Measurements from ENCODE around the gene CAPN13.
A peak's percentile ranks its signal among the peaks of the same experiment; 100 is the strongest.
"Not testable (repeated sequence)": the region's sequence is repeated elsewhere in the genome, so short reads cannot be mapped to it uniquely, and the experiment has no call there.

Gene CAPN13

GRCh38 chr2:30710461-30710860, 96.8 kb downstream of the CAPN13 start:
- no peak for DNase-seq (ENCODE audit: low read depth in 1 of 2, low spot score in 1 of 2)
- no peak for TF ChIP-seq JUND (IDR thresholded peaks at IDR 0.05; ENCODE audit: low read depth)
- in situ Hi-C loops (cut with HindIII; ENCODE audit: low pct_unique_long_range_greater_than_20kb, low sequenced_read_pairs): no loop called here

- TF ChIP-seq JUND (IDR thresholded peaks at IDR 0.05; ENCODE audit: low read depth): no peak
- in situ Hi-C loops (cut with HindIII; ENCODE audit: low pct_unique_long_range_greater_than_20kb, low sequenced_read_pairs): no loop called here
- no peak for DNase-seq (ENCODE audit: low read depth in 1 of 2, low spot score in 1 of 2)
Measured at GRCh38 chr2:30710016-30710415, 97.2 kb downstream of the CAPN13 start.

GRCh38 chr2:30709516-30709915, 97.7 kb downstream of the CAPN13 start:
- in situ Hi-C loops (cut with HindIII; ENCODE audit: low pct_unique_long_range_greater_than_20kb, low sequenced_read_pairs): no loop called here
- DNase-seq (ENCODE audit: low read depth in 1 of 2, low spot score in 1 of 2): no peak
- no peak for TF ChIP-seq JUND (IDR thresholded peaks at IDR 0.05; ENCODE audit: low read depth)

- in situ Hi-C loops (cut with HindIII; ENCODE audit: low pct_unique_long_range_greater_than_20kb, low sequenced_read_pairs): no loop called here
- no peak for DNase-seq (ENCODE audit: low read depth in 1 of 2, low spot score in 1 of 2)
- no peak for TF ChIP-seq JUND (IDR thresholded peaks at IDR 0.05; ENCODE audit: low read depth)
Measured at GRCh38 chr2:30708491-30709290, 98.6 kb downstream of the CAPN13 start.

GRCh38 chr2:30707304-30707903, 99.8 kb downstream of the CAPN13 start:
- no peak for TF ChIP-seq JUND (IDR thresholded peaks at IDR 0.05; ENCODE audit: low read depth)
- in situ Hi-C loops (cut with HindIII; ENCODE audit: low pct_unique_long_range_greater_than_20kb, low sequenced_read_pairs): no loop called here

GRCh38 chr2:30706534-30707303, 100.5 kb downstream of the CAPN13 start:
- DNase-seq (ENCODE audit: low read depth in 1 of 2, low spot score in 1 of 2): peak in 1 of 2 experiments; percentile 59
- no peak for TF ChIP-seq JUND (IDR thresholded peaks at IDR 0.05; ENCODE audit: low read depth)
- in situ Hi-C loops (cut with HindIII; ENCODE audit: low pct_unique_long_range_greater_than_20kb, low sequenced_read_pairs): no loop called here

More at GRCh38 chr2:30707304-30707903, 99.8 kb downstream of the CAPN13 start:
- DNase-seq (ENCODE audit: low read depth in 1 of 2, low spot score in 1 of 2): no peak

GRCh38 chr2:30705711-30706533, 101.3 kb downstream of the CAPN13 start:
- in situ Hi-C loops (cut with HindIII; ENCODE audit: low pct_unique_long_range_greater_than_20kb, low sequenced_read_pairs): no loop called here
- TF ChIP-seq JUND (IDR thresholded peaks at IDR 0.05; ENCODE audit: low read depth): no peak
- no peak for DNase-seq (ENCODE audit: low read depth in 1 of 2, low spot score in 1 of 2)

- DNase-seq (ENCODE audit: low read depth in 1 of 2, low spot score in 1 of 2): no peak
- in situ Hi-C loops (cut with HindIII; ENCODE audit: low pct_unique_long_range_greater_than_20kb, low sequenced_read_pairs): no loop called here
- TF ChIP-seq JUND (IDR thresholded peaks at IDR 0.05; ENCODE audit: low read depth): no peak
Measured at GRCh38 chr2:30705056-30705455, 102.2 kb downstream of the CAPN13 start.

GRCh38 chr2:30704309-30705020, 102.8 kb downstream of the CAPN13 start:
- in situ Hi-C loops (cut with HindIII; ENCODE audit: low pct_unique_long_range_greater_than_20kb, low sequenced_read_pairs): no loop called here
- no peak for DNase-seq (ENCODE audit: low read depth in 1 of 2, low spot score in 1 of 2)
- TF ChIP-seq JUND (IDR thresholded peaks at IDR 0.05; ENCODE audit: low read depth): no peak

GRCh38 chr2:30702694-30703093, 104.6 kb downstream of the CAPN13 start:
- no peak for DNase-seq (ENCODE audit: low read depth in 1 of 2, low spot score in 1 of 2)
- no peak for TF ChIP-seq JUND (IDR thresholded peaks at IDR 0.05; ENCODE audit: low read depth)
- in situ Hi-C loops (cut with HindIII; ENCODE audit: low pct_unique_long_range_greater_than_20kb, low sequenced_read_pairs): no loop called here

- DNase-seq (ENCODE audit: low read depth in 1 of 2, low spot score in 1 of 2): no peak
- TF ChIP-seq JUND (IDR thresholded peaks at IDR 0.05; ENCODE audit: low read depth): no peak
- in situ Hi-C loops (cut with HindIII; ENCODE audit: low pct_unique_long_range_greater_than_20kb, low sequenced_read_pairs): no loop called here
Measured at GRCh38 chr2:30701782-30702181, 105.5 kb downstream of the CAPN13 start.

GRCh38 chr2:30697242-30698103, 109.8 kb downstream of the CAPN13 start:
- in situ Hi-C loops (cut with HindIII; ENCODE audit: low pct_unique_long_range_greater_than_20kb, low sequenced_read_pairs): not testable (repeated sequence)

More at GRCh38 chr2:30697242-30698103, 109.8 kb downstream of the CAPN13 start:
- peak in 1 of 2 experiments; percentile 39 for DNase-seq (ENCODE audit: low read depth in 1 of 2, low spot score in 1 of 2)

Measured in T47D (cell line).